Measurements from ENCODE around the gene TPGS1.

- no peak for TF ChIP-seq POLR2A (IDR thresholded peaks at IDR 0.05; ENCODE audit: low read length)
- TF ChIP-seq GATA1 (IDR thresholded peaks at IDR 0.05; ENCODE audit: low read depth, low read length) = no peak
Measured at GRCh38 chr19:560121-560520, 52.8 kb downstream of the TPGS1 start.
